ENCODE data around the gene XPA.
A peak's percentile ranks its signal among the peaks of the same experiment; 100 is the strongest.

XPA gene

DNA sequence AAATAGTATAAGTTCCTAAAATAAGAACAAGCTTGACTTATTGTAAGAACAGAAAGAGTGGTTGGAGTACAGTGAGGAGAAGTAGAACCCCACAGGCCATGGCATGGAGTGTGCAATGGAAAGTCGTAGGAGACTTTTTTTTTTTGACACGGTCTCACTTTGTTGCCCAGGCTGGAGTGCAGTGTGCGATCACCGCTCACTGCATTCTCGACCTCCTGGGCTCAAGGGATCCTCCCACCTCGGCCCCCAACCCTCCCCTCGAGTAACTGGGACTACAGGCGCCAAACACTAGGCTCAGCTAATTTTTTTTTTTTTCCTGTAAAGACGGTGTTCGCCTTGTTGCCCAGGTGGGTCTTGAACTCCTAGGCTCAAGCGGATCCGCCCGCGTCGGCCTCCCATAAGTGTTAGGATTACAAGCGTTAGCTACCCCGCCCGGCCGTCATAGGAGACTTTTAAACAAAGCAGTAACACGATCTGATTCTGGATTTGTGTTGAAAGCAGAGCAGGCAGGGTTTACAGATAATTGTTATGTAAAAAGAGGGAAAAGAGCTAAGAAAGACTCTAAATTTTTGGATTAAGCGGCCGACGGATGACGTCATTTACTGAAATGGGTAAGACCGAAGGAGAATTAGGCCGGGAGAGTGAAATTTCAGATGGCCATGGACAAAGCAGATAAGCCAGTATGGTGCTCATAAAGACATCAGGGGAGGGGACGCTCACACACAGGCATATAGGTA lies 64.7 kb downstream of the XPA start:
- TF ChIP-seq JUND (IDR thresholded peaks at IDR 0.05; ENCODE audit: low read depth): peak; percentile 11; the same call in 1 of the 2 replicates
- DNase-seq (ENCODE audit: low read depth in 1 of 2, low spot score in 1 of 2): no peak
- in situ Hi-C loops (cut with HindIII; ENCODE audit: low pct_unique_long_range_greater_than_20kb, low sequenced_read_pairs): no loop called here

DNA sequence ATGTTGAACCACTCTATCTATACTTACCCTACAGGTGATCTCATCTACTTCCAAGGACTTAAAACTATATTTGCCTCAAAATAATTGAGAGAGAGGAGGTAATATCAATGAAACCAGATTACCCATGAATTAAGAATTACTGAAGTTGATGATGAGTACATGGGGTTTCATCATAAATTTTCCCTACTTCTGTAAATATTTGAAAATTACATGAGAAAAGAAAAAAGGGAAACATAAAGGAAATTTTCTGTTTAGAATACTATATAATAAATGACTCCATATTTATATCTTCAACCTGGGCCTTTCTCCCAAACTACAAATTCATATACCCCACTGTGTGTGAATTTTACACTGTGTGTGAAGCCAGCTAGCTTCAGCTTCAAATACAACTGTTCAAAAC lies 66.5 kb downstream of the XPA start:
- in situ Hi-C loops (cut with HindIII; ENCODE audit: low pct_unique_long_range_greater_than_20kb, low sequenced_read_pairs): no loop called here
- no peak for TF ChIP-seq JUND (IDR thresholded peaks at IDR 0.05; ENCODE audit: low read depth)
- DNase-seq (ENCODE audit: low read depth in 1 of 2, low spot score in 1 of 2): no peak

DNA sequence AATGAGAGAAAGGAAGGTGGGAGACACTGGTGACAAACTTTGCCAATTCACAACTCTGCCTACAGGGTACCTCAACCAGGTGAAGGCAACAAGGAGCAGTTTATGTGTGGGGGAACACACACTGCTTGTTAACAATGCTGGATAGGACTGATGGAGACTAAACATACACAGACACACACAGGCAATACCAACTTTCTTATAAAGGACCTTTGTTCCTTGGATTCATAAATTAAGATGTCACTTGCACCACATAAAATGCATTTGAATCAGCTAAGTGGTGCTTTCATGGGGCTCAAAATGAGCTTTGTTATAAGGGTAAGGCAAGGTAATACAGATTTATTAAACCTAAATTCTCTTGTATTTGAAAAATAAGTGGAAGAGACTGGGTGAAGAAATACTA lies 68.0 kb downstream of the XPA start:
- in situ Hi-C loops (cut with HindIII; ENCODE audit: low pct_unique_long_range_greater_than_20kb, low sequenced_read_pairs): no loop called here
- no peak for DNase-seq (ENCODE audit: low read depth in 1 of 2, low spot score in 1 of 2)
- TF ChIP-seq JUND (IDR thresholded peaks at IDR 0.05; ENCODE audit: low read depth): no peak

DNA sequence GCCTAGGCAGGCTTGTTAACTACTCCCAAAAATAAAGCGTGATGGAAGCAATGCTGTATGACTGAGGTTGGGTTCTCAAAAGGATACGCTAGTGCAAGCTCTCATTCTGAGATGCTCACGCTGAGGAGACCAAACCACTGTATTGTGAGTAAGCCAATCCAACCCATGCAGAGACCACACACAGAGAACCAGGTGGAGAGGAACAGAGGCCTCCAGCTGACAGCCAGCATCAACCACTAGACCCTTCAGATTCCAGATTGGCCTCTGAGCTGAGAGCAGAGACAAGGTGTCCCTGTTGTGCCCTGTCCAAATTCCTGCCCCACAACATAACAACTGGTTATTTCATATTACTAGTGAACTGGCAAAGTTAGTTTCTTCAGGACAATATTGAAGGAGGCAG lies 68.5 kb downstream of the XPA start:
- in situ Hi-C loops (cut with HindIII; ENCODE audit: low pct_unique_long_range_greater_than_20kb, low sequenced_read_pairs): no loop called here
- no peak for TF ChIP-seq JUND (IDR thresholded peaks at IDR 0.05; ENCODE audit: low read depth)
- no peak for DNase-seq (ENCODE audit: low read depth in 1 of 2, low spot score in 1 of 2)

DNA sequence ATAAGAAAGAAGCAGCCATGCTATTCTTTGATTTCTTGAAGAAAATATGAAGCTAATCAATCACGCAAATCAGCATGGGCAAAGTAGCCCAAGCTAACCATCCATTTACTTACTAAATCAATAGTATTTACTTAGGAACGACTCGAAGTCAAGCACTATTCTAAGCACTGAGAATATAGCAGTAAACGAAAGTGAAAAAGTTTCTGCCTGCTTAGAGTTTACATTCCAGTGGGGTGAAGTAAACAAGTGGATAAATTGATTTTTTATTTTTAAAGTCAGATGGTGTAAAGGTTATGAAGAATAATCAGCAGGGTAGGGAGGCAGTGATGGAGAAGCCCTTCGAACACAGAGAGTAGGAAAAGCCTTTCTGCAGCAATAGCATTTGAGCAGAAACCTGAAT lies 69.5 kb downstream of the XPA start:
- no peak for TF ChIP-seq JUND (IDR thresholded peaks at IDR 0.05; ENCODE audit: low read depth)
- in situ Hi-C loops (cut with HindIII; ENCODE audit: low pct_unique_long_range_greater_than_20kb, low sequenced_read_pairs): no loop called here
- DNase-seq (ENCODE audit: low read depth in 1 of 2, low spot score in 1 of 2): no peak

DNA sequence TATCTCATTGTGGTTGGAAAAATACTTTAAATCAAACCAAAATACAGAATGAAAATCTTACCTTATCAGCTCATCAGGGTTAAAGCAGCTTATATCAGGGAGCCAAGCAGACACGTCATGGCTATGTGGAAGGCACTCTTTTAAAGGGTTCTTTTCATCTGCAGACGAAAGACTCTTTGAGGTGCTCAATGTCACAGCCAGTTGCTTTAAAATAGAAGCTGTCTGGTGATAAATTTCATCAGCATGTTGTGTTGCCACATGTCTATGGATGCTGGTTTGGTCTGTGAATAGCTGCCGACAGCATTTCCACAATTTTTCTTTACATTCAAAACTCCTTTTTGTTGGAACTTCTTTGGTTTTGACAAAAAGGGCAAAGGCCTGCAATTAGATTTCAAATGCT lies 71.5 kb downstream of the XPA start:
- DNase-seq (ENCODE audit: low read depth in 1 of 2, low spot score in 1 of 2): no peak
- TF ChIP-seq JUND (IDR thresholded peaks at IDR 0.05; ENCODE audit: low read depth): no peak
- in situ Hi-C loops (cut with HindIII; ENCODE audit: low pct_unique_long_range_greater_than_20kb, low sequenced_read_pairs): no loop called here

All from T47D (cell line).